GM12892 (cell line): Measurements from ENCODE around the gene ANKRD34A.

Experiments used
- POLR2A ChIP-seq: IDR thresholded peaks from 2 replicates; pipeline ENCODE4 v1.6.1; 2011; ENCODE audit warnings: low read depth, low read length, control low read depth
- POLR2AphosphoS5 ChIP-seq: IDR thresholded peaks from 2 replicates; pipeline ENCODE4 v1.6.1; 2011; ENCODE audit warnings: low read depth, low read length, control low read depth
- TAF1 ChIP-seq: IDR thresholded peaks from 2 replicates; pipeline ENCODE4 v1.6.1; 2011; ENCODE audit warnings: low read depth, mild to moderate bottlenecking, control low read depth, low read length, borderline replicate concordance

- TF ChIP-seq POLR2A (no peak), TAF1 (no peak), POLR2AphosphoS5 (0 out of 2 replicates have a peak, but pooled peaks have one; percentile 26)
These were observed 15.5 kb upstream of the ANKRD34A start for GRCh38 chr1:145979746-145980456.
